ENCODE results near the gene CCR3.

DNA sequence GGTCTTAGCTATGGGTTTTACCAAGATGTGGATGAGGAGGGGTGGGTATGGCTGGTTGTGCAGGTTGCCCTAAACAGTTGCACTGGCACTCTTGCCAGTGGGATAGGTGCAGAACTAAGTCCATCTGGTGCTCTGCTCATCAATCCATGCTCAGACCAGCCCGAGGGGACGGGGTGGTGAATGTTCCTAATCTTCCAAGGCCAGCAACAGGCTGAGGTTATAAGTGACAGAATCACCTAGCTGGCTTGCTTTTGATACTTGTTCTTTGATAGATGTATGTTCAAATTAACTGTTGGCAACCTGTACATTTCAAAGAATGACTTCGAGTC lies 58.2 kb downstream of the CCR3 start:
- no peak for TF ChIP-seq EZH2 (IDR thresholded peaks at IDR 0.05; ENCODE audit: low read length, unreplicated experiment)
- TF ChIP-seq, protein P1, sequence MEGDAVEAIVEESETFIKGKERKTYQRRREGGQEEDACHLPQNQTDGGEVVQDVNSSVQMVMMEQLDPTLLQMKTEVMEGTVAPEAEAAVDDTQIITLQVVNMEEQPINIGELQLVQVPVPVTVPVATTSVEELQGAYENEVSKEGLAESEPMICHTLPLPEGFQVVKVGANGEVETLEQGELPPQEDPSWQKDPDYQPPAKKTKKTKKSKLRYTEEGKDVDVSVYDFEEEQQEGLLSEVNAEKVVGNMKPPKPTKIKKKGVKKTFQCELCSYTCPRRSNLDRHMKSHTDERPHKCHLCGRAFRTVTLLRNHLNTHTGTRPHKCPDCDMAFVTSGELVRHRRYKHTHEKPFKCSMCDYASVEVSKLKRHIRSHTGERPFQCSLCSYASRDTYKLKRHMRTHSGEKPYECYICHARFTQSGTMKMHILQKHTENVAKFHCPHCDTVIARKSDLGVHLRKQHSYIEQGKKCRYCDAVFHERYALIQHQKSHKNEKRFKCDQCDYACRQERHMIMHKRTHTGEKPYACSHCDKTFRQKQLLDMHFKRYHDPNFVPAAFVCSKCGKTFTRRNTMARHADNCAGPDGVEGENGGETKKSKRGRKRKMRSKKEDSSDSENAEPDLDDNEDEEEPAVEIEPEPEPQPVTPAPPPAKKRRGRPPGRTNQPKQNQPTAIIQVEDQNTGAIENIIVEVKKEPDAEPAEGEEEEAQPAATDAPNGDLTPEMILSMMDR (conservative IDR thresholded peaks at IDR 0.05; ENCODE audit: low read depth, low read length) = no peak
- no peak for TF ChIP-seq EZH2phosphoT487 (IDR thresholded peaks at IDR 0.05; ENCODE audit: borderline replicate concordance, low read length)
